HEK293 (cell line): ENCODE measurements around the gene PDE4B.

ENCODE experiments used
- CTCF ChIA-PET: fragments of 350-600 bp; formaldehyde crosslinking; extraction: SDS; loops from one replicate; lab custom pipeline; 2021; ENCODE audit warnings: antibody characterized with exemption; lab: Yijun Ruan, JAX
- POLR2A ChIA-PET: fragments of 300-600 bp; formaldehyde crosslinking; extraction: SDS; loops from one replicate; lab custom pipeline; 2020; ENCODE audit warnings: antibody characterized with exemption, inconsistent platforms; lab: Yijun Ruan, JAX
- H3K27ac ChIP-seq: fragments of 200-500 bp; sonication (Bioruptor generic); 2 replicates; pipeline ENCODE4 v1.5.1; 2014; ENCODE audit warnings: low read depth, low read length, control low read depth, inconsistent platforms; ENCODE audit errors: extremely low read depth
- H3K36me3 ChIP-seq, 2 experiments: fragments of 200-500 bp in 1 of 2; sonication (Bioruptor generic) in 1 of 2; 1 replicate in 1 of 2; 2 replicates in 1 of 2; pipeline ENCODE4 v1.5.1; 2014 to 2017; ENCODE audit warnings: inconsistent platforms in 2 of 2, low read length in 2 of 2; ENCODE audit not compliant: control insufficient read depth in 2 of 2, insufficient read depth in 1 of 2
- H3K4me1 ChIP-seq: fragments of 200-500 bp; sonication (Bioruptor generic); 2 replicates; pipeline ENCODE4 v1.5.1; 2014; ENCODE audit warnings: mild to moderate bottlenecking, low read length, inconsistent platforms; ENCODE audit not compliant: control insufficient read depth, insufficient read depth
- H3K4me3 ChIP-seq: 2 replicates; pipeline ENCODE4 v1.5.1; 2011; ENCODE audit warnings: low read depth, mild to moderate bottlenecking, control low read depth, low read length, moderate library complexity
- H3K9me3 ChIP-seq: fragments of 200-500 bp; sonication (Bioruptor generic); 2 replicates; pipeline ENCODE4 v1.5.1; 2014; ENCODE audit warnings: low read depth, low read length, inconsistent platforms; ENCODE audit not compliant: control insufficient read depth, insufficient read depth
- HOXA7 ChIP-seq: sonication (generic); formaldehyde crosslinking; IDR thresholded peaks from 2 replicates; pipeline ENCODE4 v1.8.1; 2022; ENCODE audit warnings: missing genetic modification reagents, borderline replicate concordance
- HOXD13 ChIP-seq: sonication (generic); formaldehyde crosslinking; IDR thresholded peaks from 2 replicates; pipeline ENCODE4 v1.8.0; 2022; ENCODE audit warnings: missing genetic modification reagents, borderline replicate concordance
- SALL2 ChIP-seq: fragments of 450-650 bp; formaldehyde crosslinking; IDR thresholded peaks from 2 replicates; pipeline ENCODE4 v1.5.0; 2017; ENCODE audit warnings: missing biosample characterization, mild to moderate bottlenecking, missing genetic modification characterization, borderline replicate concordance
- SCRT2 ChIP-seq: fragments of 450-650 bp; formaldehyde crosslinking; IDR thresholded peaks from 2 replicates; pipeline ENCODE4 v1.5.1; 2016; ENCODE audit warnings: missing biosample characterization, missing genetic modification characterization
- SETDB1 ChIP-seq: IDR thresholded peaks from one replicate; pipeline ENCODE4 v1.6.1; 2017; ENCODE audit warnings: mild to moderate bottlenecking, low read length, moderate library complexity, mixed read lengths; ENCODE audit not compliant: insufficient read length
- ZBTB17 ChIP-seq: fragments of 450-650 bp; formaldehyde crosslinking; IDR thresholded peaks from 2 replicates; pipeline ENCODE4 v1.5.1; 2016; ENCODE audit warnings: missing biosample characterization, missing genetic modification characterization
- ZBTB6 ChIP-seq: fragments of 450-650 bp; formaldehyde crosslinking; IDR thresholded peaks from 2 replicates; pipeline ENCODE4 v1.5.1; 2017; ENCODE audit warnings: missing biosample characterization, missing genetic modification characterization
- ZEB2 ChIP-seq: fragments of 450-650 bp; formaldehyde crosslinking; IDR thresholded peaks from 2 replicates; pipeline ENCODE4 v1.5.1; 2016; ENCODE audit warnings: missing biosample characterization, missing genetic modification characterization
- ZFP41 ChIP-seq: fragments of 450-650 bp; formaldehyde crosslinking; IDR thresholded peaks from 2 replicates; pipeline ENCODE4 v1.5.1; 2016; ENCODE audit warnings: missing biosample characterization, missing genetic modification characterization, borderline replicate concordance
- ZNF10 ChIP-seq: fragments of 450-650 bp; formaldehyde crosslinking; IDR thresholded peaks from 2 replicates; pipeline ENCODE4 v1.5.1; 2017; ENCODE audit warnings: missing biosample characterization, missing genetic modification characterization
- ZNF112 ChIP-seq: fragments of 450-650 bp; formaldehyde crosslinking; IDR thresholded peaks from 2 replicates; pipeline ENCODE4 v1.5.0; 2017; ENCODE audit warnings: missing biosample characterization, missing genetic modification characterization
- ZNF26 ChIP-seq: fragments of 450-650 bp; formaldehyde crosslinking; IDR thresholded peaks from 2 replicates; pipeline ENCODE4 v1.5.1; 2016; ENCODE audit warnings: missing biosample characterization, missing genetic modification characterization
- ZNF292 ChIP-seq: fragments of 450-650 bp; formaldehyde crosslinking; IDR thresholded peaks from 2 replicates; pipeline ENCODE4 v1.5.1; 2016; ENCODE audit warnings: low read depth, missing biosample characterization, missing genetic modification characterization, borderline replicate concordance
- ZNF404 ChIP-seq: fragments of 450-650 bp; formaldehyde crosslinking; IDR thresholded peaks from 2 replicates; pipeline ENCODE4 v1.5.1; 2017; ENCODE audit warnings: missing biosample characterization, missing genetic modification characterization
- ZNF426 ChIP-seq: fragments of 450-650 bp; formaldehyde crosslinking; IDR thresholded peaks from 2 replicates; pipeline ENCODE4 v1.5.1; 2017; ENCODE audit warnings: missing biosample characterization, missing genetic modification characterization, mild to moderate bottlenecking, inconsistent platforms, moderate library complexity
- ZNF529 ChIP-seq: fragments of 450-650 bp; formaldehyde crosslinking; IDR thresholded peaks from 2 replicates; pipeline ENCODE4 v1.5.1; 2017; ENCODE audit warnings: missing genetic modification characterization, missing biosample characterization; ENCODE audit not compliant: insufficient replicate concordance
- ZNF76 ChIP-seq: fragments of 450-650 bp; formaldehyde crosslinking; IDR thresholded peaks from 2 replicates; pipeline ENCODE4; 2016; ENCODE audit warnings: low read depth, missing biosample characterization, missing genetic modification characterization, borderline replicate concordance
- ZNF837 ChIP-seq: fragments of 450-650 bp; formaldehyde crosslinking; IDR thresholded peaks from 2 replicates; pipeline ENCODE4 v1.5.1; 2016; ENCODE audit warnings: missing biosample characterization, missing genetic modification characterization
- ZSCAN23 ChIP-seq: fragments of 450-650 bp; formaldehyde crosslinking; IDR thresholded peaks from 2 replicates; pipeline ENCODE4 v1.5.1; 2016; ENCODE audit warnings: missing biosample characterization, missing genetic modification characterization
- ZXDB ChIP-seq: fragments of 450-650 bp; formaldehyde crosslinking; IDR thresholded peaks from 2 replicates; pipeline ENCODE4 v1.5.1; 2016; ENCODE audit warnings: missing biosample characterization, missing genetic modification characterization
- TF ChIP-seq, protein P1 (sequence below): fragments of 450-650 bp; formaldehyde crosslinking; conservative IDR thresholded peaks from 2 replicates; pipeline ENCODE4 v1.5.1; 2016; ENCODE audit warnings: low read depth, missing biosample characterization, missing genetic modification characterization
- TF ChIP-seq, protein P2 (sequence below): fragments of 450-650 bp; formaldehyde crosslinking; IDR thresholded peaks from 2 replicates; pipeline ENCODE4 v1.5.1; 2016; ENCODE audit warnings: missing biosample characterization, missing genetic modification characterization
- TF ChIP-seq, protein P3 (sequence below): fragments of 450-650 bp; formaldehyde crosslinking; IDR thresholded peaks from 2 replicates; pipeline ENCODE4 v1.5.1; 2016; ENCODE audit warnings: missing biosample characterization, missing genetic modification characterization, low read depth

Gene PDE4B

GRCh38 chr1:66033781-66034180, 241.1 kb downstream of the PDE4B start:
- Histone ChIP-seq H3K4me1 (no peaks in the 10 kb centered on the region), H3K4me3 (no peak overlapping the region), H3K27ac (no peak overlapping the region), H3K36me3 (no peaks in the 10 kb centered on the region), H3K9me3 (no peaks in the 10 kb centered on the region)
- no peak for TF ChIP-seq ZNF426 (tag by site-specific recombination)
- TF ChIP-seq ZEB2: no peak
- no peak for TF ChIP-seq SALL2 (tag by site-specific recombination)
- TF ChIP-seq SCRT2 (tag by site-specific recombination): no peak
- TF ChIP-seq ZNF112 (tag by site-specific recombination): no peak
- TF ChIP-seq ZSCAN23 (tag by site-specific recombination): no peak
- no peak for TF ChIP-seq SETDB1
- TF ChIP-seq HOXD13 (CRISPR knock-in tag): no peak
- no peak for TF ChIP-seq ZNF76
- ChIA-PET POLR2A (no interaction called here), CTCF (interaction anchor here (1.1 kb wide), 1 partner anchor 209 kb away, joined by 4 read pairs; no protein-coding TSS in a partner anchor)

DNA sequence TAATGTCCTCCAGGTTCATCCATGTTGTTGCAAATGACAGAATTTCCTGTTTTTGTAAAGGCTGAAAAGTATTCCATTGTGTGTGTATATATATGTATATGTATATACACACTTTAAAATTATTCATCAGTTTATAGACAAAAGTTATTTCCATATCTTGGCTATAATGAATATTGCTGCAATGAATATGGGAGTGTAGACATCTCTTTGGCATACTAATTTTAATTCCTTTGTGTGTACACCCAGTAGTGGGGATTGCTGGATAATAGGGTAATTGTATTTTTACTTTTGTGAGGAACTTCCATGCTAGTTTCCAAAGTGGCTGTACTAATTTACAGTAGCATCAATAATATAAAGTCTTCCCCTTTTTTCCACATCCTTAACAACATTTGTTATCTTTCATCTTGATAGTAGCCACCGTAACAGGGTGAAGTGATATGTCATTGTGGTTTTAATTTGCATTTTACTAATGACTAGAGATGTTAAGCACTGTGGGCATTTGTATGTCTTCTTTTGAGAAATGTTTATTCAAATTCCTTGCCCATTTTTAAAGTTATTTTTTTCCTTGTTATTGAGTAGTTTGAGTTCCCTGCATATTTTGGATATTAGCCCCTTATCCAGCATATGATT, 243.0 kb downstream of the PDE4B start:
- Histone ChIP-seq H3K4me3 (no peak overlapping the region), H3K9me3 (no peaks in the 10 kb centered on the region), H3K27ac (no peak overlapping the region), H3K36me3 (no peaks in the 10 kb centered on the region), H3K4me1 (no peaks in the 10 kb centered on the region)
- CTCF ChIA-PET: no interaction called here
- POLR2A ChIA-PET: no interaction called here
- TF ChIP-seq, protein P1, sequence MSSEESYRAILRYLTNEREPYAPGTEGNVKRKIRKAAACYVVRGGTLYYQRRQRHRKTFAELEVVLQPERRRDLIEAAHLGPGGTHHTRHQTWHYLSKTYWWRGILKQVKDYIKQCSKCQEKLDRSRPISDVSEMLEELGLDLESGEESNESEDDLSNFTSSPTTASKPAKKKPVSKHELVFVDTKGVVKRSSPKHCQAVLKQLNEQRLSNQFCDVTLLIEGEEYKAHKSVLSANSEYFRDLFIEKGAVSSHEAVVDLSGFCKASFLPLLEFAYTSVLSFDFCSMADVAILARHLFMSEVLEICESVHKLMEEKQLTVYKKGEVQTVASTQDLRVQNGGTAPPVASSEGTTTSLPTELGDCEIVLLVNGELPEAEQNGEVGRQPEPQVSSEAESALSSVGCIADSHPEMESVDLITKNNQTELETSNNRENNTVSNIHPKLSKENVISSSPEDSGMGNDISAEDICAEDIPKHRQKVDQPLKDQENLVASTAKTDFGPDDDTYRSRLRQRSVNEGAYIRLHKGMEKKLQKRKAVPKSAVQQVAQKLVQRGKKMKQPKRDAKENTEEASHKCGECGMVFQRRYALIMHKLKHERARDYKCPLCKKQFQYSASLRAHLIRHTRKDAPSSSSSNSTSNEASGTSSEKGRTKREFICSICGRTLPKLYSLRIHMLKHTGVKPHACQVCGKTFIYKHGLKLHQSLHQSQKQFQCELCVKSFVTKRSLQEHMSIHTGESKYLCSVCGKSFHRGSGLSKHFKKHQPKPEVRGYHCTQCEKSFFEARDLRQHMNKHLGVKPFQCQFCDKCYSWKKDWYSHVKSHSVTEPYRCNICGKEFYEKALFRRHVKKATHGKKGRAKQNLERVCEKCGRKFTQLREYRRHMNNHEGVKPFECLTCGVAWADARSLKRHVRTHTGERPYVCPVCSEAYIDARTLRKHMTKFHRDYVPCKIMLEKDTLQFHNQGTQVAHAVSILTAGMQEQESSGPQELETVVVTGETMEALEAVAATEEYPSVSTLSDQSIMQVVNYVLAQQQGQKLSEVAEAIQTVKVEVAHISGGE (tag by site-specific recombination): no peak
- TF ChIP-seq ZNF529 (no peak), ZXDB (tag by site-specific recombination) (no peak), ZNF292 (no peak), ZFP41 (tag by site-specific recombination) (no peak), HOXA7 (no peak), ZNF404 (no peak), ZNF837 (tag by site-specific recombination) (no peak), ZBTB17 (tag by site-specific recombination) (no peak), ZBTB6 (no peak), ZNF26 (tag by site-specific recombination) (no peak), ZNF10 (no peak), ZEB2 (no peak)
- TF ChIP-seq, protein P2, sequence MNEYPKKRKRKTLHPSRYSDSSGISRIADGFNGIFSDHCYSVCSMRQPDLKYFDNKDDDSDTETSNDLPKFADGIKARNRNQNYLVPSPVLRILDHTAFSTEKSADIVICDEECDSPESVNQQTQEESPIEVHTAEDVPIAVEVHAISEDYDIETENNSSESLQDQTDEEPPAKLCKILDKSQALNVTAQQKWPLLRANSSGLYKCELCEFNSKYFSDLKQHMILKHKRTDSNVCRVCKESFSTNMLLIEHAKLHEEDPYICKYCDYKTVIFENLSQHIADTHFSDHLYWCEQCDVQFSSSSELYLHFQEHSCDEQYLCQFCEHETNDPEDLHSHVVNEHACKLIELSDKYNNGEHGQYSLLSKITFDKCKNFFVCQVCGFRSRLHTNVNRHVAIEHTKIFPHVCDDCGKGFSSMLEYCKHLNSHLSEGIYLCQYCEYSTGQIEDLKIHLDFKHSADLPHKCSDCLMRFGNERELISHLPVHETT (tag by site-specific recombination): no peak
- TF ChIP-seq, protein P3, sequence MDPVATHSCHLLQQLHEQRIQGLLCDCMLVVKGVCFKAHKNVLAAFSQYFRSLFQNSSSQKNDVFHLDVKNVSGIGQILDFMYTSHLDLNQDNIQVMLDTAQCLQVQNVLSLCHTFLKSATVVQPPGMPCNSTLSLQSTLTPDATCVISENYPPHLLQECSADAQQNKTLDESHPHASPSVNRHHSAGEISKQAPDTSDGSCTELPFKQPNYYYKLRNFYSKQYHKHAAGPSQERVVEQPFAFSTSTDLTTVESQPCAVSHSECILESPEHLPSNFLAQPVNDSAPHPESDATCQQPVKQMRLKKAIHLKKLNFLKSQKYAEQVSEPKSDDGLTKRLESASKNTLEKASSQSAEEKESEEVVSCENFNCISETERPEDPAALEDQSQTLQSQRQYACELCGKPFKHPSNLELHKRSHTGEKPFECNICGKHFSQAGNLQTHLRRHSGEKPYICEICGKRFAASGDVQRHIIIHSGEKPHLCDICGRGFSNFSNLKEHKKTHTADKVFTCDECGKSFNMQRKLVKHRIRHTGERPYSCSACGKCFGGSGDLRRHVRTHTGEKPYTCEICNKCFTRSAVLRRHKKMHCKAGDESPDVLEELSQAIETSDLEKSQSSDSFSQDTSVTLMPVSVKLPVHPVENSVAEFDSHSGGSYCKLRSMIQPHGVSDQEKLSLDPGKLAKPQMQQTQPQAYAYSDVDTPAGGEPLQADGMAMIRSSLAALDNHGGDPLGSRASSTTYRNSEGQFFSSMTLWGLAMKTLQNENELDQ: no peak
